HG02588 (cell line): ENCODE results near the gene OR9A2.

ENCODE experiments used
- ATAC-seq: cut with Tn5 transposase; IDR thresholded peaks from one replicate; pipeline ENCODE4 v1.9.1; 2021; ENCODE audit warnings: mild to moderate bottlenecking, moderate library complexity; ENCODE audit not compliant: unreplicated experiment

The OR9A2 gene

GRCh38 chr7:143023047-143023446 lies 3.9 kb downstream of the OR9A2 start:
- no peak for ATAC-seq

- ATAC-seq = no peak
Observed at GRCh38 chr7:143018931-143019330, 8.0 kb downstream of the OR9A2 start.

- no peak for ATAC-seq
Observed at GRCh38 chr7:143016996-143017395, 9.9 kb downstream of the OR9A2 start.

- ATAC-seq = no peak
Observed at GRCh38 chr7:143015926-143016490, 10.9 kb downstream of the OR9A2 start.

GRCh38 chr7:143015084-143015483 lies 11.8 kb downstream of the OR9A2 start:
- peak; percentile 87 for ATAC-seq

GRCh38 chr7:143013893-143014292 lies 13.0 kb downstream of the OR9A2 start:
- ATAC-seq = no peak

DNA sequence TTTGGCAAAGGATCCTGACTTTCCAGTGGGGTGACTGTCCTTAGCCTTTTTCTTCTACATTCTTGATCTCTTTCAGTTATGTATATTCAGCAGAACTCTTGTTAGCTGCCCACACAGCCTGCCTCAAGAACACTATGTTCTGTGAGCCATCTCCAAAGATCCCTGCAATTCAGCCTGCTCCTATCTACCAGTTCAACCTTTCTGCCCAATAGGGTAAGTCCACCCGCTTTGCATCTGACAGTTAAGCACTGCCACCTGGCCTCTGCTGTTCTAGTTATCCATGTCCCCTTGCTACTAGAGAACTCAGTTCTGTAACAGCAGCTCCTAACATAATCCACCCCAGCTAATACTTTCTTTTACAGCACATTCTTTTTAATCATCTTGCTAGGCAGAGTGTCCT lies 13.5 kb downstream of the OR9A2 start:
- no peak for ATAC-seq

DNA sequence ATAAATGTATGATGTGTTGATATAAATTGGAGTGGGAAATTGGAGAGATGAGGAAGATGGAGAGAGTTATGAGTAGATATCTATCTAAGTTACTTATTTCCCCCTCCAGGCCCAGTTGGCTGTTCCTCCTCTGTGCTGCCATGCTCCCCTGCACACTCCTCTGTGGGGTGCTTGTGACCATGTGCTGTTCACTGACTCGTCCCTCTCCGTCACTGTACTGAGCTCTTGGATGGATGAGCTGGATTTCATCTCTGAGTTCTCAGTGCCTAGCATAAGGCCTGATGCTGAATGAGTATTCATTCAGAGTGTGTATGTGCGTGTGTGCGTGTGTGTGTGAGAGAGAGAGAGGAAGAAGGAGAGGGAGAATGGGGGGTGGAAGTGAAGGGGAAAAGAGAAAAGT lies 14.5 kb downstream of the OR9A2 start:
- no peak for ATAC-seq

GRCh38 chr7:143012001-143012400 lies 14.9 kb downstream of the OR9A2 start:
- no peak for ATAC-seq

DNA sequence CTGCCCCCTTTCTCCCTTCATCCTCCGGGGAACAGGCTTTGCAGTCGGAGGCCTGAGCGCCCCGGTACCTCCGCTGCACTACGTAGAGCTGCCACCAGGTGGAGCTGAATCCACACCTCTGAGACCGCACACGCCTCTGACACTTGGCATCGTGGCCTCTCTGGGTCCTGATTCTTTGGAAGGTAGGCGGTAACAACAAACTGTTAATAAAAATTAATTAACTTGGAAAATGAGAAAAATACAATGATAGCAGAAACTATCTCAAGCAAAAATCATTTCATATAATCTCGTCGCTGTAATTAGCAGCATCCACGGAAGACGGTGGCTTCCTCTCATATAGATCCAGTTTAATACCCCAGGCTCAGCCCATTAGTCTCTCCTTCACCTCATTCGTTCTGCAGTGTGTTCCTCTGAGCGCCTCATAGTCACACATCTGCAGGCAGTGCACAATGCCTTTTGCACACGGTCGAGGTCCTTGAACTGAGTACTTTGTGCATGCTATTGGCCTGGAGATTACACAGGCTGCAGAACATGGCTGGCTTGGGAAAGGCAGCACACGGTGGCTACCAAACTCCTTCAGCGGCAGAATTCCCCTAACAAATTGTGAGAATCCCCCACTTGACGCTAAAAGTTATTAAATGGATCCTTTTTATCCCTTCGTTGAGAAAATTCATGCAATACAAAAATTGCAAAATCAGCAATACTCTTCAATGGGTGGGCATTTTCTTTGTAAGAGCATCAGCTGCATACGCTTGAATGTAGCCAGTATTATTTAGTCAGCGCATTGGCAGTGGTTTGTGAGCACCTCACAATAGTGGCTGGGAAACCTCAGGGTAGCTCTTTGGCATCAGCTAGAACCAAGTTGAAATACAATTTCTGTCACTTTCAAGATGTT lies 18.7 kb downstream of the OR9A2 start:
- ATAC-seq = peak; percentile 90

GRCh38 chr7:143005632-143006260 lies 21.2 kb downstream of the OR9A2 start:
- no peak for ATAC-seq

- no peak for ATAC-seq
Observed at GRCh38 chr7:143003393-143004051, 23.4 kb downstream of the OR9A2 start.

GRCh38 chr7:143002898-143003297 lies 24.0 kb downstream of the OR9A2 start:
- no peak for ATAC-seq

DNA sequence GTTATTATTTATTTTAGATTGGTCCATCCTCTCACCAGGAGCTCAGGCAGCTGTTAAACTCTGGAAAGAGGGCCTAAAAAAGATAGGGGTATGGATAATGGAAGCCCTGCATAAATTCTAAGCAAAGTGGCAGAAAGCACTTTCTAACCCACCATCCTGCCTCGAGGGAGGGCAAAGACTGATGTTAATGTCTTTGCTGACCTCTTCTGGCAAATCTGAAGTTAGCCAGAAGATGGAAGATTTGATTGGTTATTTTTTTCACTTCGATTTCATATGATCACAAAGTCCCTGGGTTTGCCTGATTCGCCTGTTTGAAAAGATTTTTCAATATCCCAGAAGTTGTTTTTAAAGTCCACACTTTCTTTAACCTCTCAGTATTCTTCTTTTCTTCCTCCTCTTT lies 24.8 kb downstream of the OR9A2 start:
- ATAC-seq = no peak

DNA sequence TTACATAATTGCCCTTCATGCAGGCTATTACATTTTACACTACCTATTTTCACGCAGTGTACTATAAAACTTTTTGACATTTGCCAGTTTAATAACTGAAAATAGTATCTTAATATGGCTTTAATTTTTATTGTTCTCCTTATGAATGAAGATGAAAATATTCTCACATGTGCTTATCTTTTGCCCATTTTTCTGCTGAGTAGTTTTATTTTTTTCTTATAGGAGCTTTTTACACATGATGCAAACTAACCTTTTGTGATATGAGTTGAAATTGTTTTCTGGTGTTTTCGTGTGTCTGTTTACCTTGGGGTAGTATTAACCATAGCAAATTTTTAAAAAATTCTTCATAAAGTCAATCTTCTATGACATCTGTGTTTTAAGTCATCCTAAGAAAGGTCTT lies 26.3 kb downstream of the OR9A2 start:
- no peak for ATAC-seq

DNA sequence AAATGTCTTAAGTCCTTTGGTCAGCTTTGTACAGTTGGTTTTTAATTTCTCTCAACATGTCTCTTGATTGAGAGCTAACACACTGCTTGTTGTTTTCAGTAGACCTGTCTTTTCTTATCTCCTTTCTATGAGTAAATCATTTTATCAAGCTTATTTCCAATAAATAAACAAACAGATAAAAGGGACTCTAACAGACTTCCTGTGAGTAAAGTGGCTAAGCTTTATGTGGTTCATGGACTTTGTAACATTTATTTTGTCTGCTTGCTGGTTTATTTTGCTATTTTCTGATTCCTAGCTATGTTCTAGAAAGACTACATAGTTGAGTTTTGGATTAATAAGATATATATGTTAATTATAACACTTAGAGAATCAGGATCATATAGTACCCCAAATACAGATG lies 27.1 kb downstream of the OR9A2 start:
- no peak for ATAC-seq

DNA sequence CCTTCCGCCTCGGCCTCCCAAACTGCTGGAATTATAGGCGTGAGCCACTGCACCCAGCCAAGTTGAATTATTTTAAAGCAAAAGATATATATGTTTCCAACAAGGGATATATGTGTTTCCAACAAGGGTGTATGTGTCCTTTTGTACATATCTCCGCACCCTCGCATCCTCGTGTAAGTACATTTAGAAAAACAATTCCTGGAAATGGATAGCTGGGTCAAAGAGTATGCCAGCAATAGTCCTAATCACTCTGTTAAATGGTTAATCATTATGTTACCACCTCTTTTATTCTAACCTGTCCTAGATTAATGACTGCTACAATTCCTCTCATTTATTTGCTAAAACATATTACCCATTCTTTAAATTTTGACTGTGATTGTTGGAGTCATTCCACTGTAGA lies 28.0 kb downstream of the OR9A2 start:
- ATAC-seq = no peak

DNA sequence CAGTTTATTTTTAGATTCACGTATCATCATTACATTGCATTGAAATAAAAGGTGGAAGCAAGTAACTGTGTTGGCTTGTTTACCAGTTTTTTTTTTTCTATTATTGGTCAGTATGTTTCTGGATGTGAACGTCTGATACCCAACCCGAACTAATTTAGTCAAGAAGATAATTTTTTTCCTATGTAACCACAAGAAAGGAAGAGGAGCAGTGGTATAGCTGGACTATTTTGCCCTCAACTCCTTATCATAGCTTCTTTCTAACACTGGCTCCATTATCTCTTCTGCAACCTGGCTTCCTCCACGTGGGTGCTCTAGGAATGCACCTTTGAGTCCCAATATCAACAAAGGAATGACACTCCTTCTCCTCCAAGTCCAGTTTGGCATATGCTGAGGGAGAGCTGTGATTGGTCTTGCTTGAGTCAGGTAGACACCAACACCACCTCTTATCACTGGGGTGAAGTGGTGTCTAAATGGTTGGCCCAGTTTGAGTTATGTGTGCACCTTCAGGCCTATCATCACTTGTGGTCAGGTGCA lies 29.4 kb downstream of the OR9A2 start:
- no peak for ATAC-seq

GRCh38 chr7:142992427-142992826 lies 34.5 kb downstream of the OR9A2 start:
- ATAC-seq = no peak

DNA sequence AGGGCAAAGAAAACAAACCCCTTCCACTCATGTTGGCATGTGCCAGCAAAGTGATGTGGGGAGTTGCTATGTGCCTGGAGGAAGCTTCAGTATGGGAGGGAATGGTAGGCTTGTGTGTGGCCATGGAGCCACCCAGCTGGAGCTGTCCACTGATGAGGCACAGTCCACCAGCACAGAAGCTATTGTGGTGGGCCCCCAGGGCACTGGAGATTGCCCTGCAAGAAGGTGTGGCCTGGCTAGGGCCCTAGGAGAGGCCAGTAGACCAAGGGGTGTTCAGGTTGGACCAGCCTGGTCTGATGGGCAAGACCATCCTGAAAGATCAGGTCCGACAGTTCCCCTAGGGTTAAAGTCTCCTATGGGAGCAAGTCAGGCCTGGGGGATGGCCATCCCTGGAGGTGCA lies 42.6 kb downstream of the OR9A2 start:
- ATAC-seq = no peak

DNA sequence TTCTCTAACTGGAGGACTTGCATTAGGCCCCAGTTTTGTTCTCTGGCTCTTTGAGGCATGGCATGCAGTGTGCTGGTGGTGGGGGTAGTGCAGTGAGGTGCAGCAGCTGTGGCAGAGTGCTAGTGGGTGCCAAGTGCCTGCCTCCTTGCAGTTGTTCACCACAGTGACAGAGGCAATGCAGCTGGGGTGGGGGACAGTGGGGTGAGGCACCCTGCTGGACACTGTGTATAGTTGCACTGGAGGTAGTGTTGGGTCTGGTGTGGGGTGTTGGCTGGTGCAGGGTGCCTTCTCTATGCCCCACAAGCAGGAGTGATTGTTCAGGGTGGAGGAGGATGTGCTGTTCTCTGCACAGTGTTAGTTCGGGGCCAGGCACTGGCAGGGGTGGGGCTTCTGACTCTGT lies 43.1 kb downstream of the OR9A2 start:
- ATAC-seq = no peak
